Esophagus (tissue), 2 donors: Measurements from ENCODE around the gene ZNF516. TPM values are rescaled to one million over a fixed set of nuclear protein-coding genes. Genes with fewer than 3 reads are reported as not detected.

Source experiments
- H3K27ac ChIP-seq, 2 donors: one replicate each; pipeline ENCODE4 v1.5.1; 2013; ENCODE audit warnings: low read depth in 2 of 2, mild to moderate bottlenecking in 2 of 2, inconsistent platforms in 1 of 2, low read length in 1 of 2, moderate library complexity in 1 of 2
- H3K27me3 ChIP-seq, 2 donors: one replicate each; pipeline ENCODE4 v1.6.1; 2013; ENCODE audit warnings: low read length in 2 of 2, control low read depth in 1 of 2, mild to moderate bottlenecking in 1 of 2; ENCODE audit not compliant: insufficient read depth in 2 of 2, control insufficient read depth in 1 of 2
- H3K36me3 ChIP-seq, 2 donors: one replicate each; pipeline ENCODE4 v1.6.1; 2013; ENCODE audit warnings: low read length in 1 of 2; ENCODE audit not compliant: control insufficient read depth in 2 of 2, insufficient read depth in 2 of 2
- H3K4me1 ChIP-seq, 2 donors: one replicate each; pipeline ENCODE4 v1.6.1; 2013; ENCODE audit warnings: low read length in 1 of 2; ENCODE audit not compliant: control insufficient read depth in 2 of 2, insufficient read depth in 2 of 2
- H3K4me3 ChIP-seq, 2 donors: one replicate each; pipeline ENCODE4 v1.5.1; 2013; ENCODE audit warnings: low read length in 2 of 2, mild to moderate bottlenecking in 2 of 2, low read depth in 1 of 2, moderate library complexity in 1 of 2
- H3K9me3 ChIP-seq, 2 donors: one replicate each; pipeline ENCODE4 v1.6.1; 2013; ENCODE audit warnings: mild to moderate bottlenecking in 2 of 2, low read depth in 1 of 2, low read length in 1 of 2, moderate library complexity in 1 of 2; ENCODE audit not compliant: control insufficient read depth in 2 of 2, insufficient read depth in 1 of 2
- WGBS, 2 donors: extraction: QIAGEN DNeasy Blood & Tissue Kit; methylation state at CpG; one replicate each; pipeline ENCODE4 v1.1.7; 2013; 5-methylcytosine and 5-hydroxymethylcytosine counted together
- polyA plus RNA-seq, 2 donors: library from polyadenylated mRNA; stranded (reverse); fragments of 200-250 nt; gene quantifications; one replicate each; pipeline ENCODE4 v1.2.3, GENCODE V29; 2013
- donor health status: healthy with polysubstance abuse.
- donor health status: Bipolar disorder and iron deficiency.

The ZNF516 gene
- polyA plus RNA-seq, 2 donors, result 4.0 to 5.4 TPM

DNA sequence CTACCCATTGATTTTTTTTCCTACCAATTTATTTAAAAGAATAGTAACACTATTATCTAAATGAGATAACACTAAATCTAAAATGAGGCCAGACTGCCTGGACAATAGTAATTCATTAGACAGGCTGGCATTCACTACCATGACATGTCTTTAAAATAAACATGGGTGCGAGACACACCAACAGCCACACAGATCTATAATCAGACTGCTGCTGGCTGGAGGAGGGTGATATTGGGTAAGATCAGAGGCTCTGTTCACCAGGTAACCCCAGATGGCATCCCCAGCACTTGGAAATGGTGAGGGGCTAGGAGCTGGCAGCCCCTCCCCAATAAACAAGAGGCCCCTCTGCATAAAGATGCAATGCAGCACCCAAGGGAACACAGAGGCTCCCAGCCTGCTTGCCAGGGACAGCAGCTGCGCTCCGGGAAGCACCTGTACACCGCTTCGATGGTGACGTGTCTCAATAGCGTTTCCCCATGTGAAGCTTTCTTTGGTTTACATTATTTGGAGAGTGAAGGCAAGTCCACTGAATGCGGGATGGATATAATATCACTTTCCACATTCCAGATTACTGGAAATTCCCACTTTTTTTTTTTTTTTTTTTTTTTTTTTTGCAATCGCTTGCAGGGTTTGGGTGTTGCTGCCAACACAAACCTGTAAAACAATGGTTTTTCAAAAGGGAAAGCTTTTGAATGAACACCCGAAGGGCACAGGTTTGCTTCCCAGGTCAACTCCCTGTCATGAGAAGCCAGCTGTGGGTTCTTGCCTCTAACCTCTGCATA, 159.0 kb downstream of the ZNF516 start:
- 53 to 69% methylated on average over 10 of the region's 10 CpGs for WGBS, 2 donors
- Histone ChIP-seq H3K9me3 (peaks cover 0 to 7% of the 10 kb centered on the region in 2 donors), H3K4me3 (no peak overlapping the region), H3K27ac (no peak overlapping the region), H3K27me3 (no peaks in the 10 kb centered on the region), H3K36me3 (no peaks in the 10 kb centered on the region), H3K4me1 (peaks cover 0 to 4% of the 10 kb centered on the region in 2 donors)

DNA sequence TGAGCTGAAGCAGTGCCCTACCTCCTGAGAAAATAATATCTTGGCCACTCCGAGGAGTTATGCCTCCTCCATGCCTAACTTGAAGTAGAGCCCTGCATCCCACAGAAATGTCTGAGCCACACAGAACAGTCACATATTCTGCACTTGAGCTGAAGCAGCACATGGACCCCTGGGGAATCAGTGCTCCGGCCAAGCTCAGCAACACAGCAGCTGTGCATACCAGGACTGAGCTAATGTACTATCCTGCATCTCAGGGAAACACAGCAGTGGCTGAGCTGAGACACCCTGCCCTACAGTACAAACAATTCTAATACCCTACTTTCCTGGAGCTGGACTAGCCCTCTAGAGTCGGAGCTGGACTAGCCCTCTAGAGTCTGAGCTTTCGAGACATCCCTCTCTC, 166.9 kb downstream of the ZNF516 start:
- Histone ChIP-seq H3K27me3 (no peaks in the 10 kb centered on the region), H3K27ac (no peak overlapping the region), H3K9me3 (peaks cover 0 to 4% of the 10 kb centered on the region in 2 donors), H3K4me3 (no peak overlapping the region), H3K36me3 (no peaks in the 10 kb centered on the region), H3K4me1 (no peaks in the 10 kb centered on the region)
- 72 to 77% methylated on average over 4 of the region's 4 CpGs for WGBS, 2 donors

DNA sequence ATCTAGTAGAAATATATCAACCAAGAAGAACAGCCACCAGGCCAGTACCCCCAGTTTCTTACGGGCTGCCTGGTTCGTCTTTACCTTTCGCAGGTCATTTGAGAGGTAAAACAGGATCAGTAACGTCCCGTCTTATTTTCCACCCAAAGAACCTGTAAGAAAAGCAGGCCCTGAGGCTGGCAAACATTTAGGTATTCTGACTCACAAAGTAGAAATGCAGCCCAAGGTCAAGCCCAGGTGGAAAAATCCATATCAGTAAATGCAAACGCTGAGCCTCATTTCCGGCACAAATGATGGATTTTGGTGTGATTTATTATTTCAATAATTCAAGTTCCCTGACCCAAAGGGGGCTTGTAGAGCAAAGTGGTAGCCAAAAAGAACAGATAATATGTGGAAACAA, 171.2 kb downstream of the ZNF516 start:
- Histone ChIP-seq H3K36me3 (no peaks in the 10 kb centered on the region), H3K27me3 (no peaks in the 10 kb centered on the region), H3K9me3 (peaks cover 0 to 4% of the 10 kb centered on the region in 2 donors), H3K4me1 (no peaks in the 10 kb centered on the region), H3K4me3 (no peak overlapping the region), H3K27ac (no peak overlapping the region)
- WGBS, 2 donors, result 57 to 65% methylated on average over 7 of the region's 7 CpGs

DNA sequence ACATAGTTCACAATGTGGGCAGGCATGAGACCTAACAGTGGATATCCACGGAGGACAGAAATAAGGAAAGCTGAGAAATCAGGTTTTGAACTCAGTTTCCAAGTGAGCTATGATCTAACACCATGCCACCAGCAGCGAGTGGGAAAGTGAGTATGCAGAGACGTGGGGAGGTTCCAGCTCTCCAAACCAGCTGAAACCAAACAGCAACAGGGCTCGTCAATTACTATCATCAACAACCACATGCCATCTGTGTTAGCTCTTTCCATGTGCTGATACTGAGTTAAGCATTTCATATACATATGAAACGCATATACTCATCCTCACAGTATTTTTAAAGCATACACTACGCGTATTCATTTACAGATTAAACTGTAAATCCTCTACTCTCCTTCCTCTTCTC, 172.4 kb downstream of the ZNF516 start:
- Histone ChIP-seq H3K4me1 (no peaks in the 10 kb centered on the region), H3K4me3 (no peak overlapping the region), H3K27me3 (no peaks in the 10 kb centered on the region), H3K9me3 (peaks cover 0 to 4% of the 10 kb centered on the region in 2 donors), H3K36me3 (no peaks in the 10 kb centered on the region), H3K27ac (no peak overlapping the region)
- WGBS, 2 donors, result 85 to 87% methylated on average over 7 of the region's 7 CpGs

DNA sequence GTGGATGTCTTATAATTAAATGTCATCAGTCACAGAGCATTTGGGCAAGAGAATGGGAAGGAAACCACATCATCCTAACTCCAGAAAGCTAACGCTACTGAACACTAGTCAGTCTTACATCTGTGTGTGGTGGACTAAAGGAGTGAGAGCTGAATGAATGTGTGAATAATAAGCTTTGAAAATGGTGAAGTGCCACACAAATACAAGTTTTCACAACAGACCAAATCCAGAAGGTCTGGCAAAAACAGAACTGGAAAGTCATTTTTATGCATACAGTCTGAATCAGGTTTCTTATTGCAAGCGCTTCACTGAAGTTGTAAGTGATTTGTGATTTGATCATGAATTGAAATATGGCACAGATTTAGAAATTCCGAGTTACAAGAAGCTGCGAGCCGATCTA, 175.7 kb downstream of the ZNF516 start:
- 93 to 94% methylated on average over 5 of the region's 5 CpGs for WGBS, 2 donors
- H3K9me3 ChIP-seq, result no peaks in the 10 kb centered on the region
- no peaks in the 10 kb centered on the region for H3K36me3 ChIP-seq
- no peak overlapping the region for H3K27ac ChIP-seq
- no peaks in the 10 kb centered on the region for H3K4me1 ChIP-seq
- H3K4me3 ChIP-seq, result no peak overlapping the region
- no peaks in the 10 kb centered on the region for H3K27me3 ChIP-seq

DNA sequence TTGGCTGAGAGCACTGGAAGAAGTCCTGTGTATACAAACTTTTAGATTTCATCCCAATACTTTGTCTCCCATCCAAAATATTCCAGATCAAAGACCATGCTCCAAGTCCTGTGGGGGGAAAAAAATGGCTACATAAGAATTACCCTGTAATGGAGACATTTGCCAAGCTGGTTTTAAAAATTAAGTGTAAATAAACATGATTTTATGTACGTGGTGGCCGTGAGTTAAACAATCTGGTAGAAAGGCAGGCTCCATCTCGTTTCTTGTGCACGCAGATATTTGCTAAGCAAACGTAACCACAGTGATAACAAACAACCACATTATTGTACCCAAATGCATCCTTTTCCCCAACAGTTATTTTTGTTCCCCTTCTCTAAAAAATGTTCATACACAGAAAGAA, 176.4 kb downstream of the ZNF516 start:
- no peaks in the 10 kb centered on the region for H3K27me3 ChIP-seq
- H3K36me3 ChIP-seq, result no peaks in the 10 kb centered on the region
- H3K4me1 ChIP-seq, result no peaks in the 10 kb centered on the region
- H3K27ac ChIP-seq, result no peak overlapping the region
- no peaks in the 10 kb centered on the region for H3K9me3 ChIP-seq
- no peak overlapping the region for H3K4me3 ChIP-seq
- WGBS, 2 donors, result 40 to 41% methylated on average over 5 of the region's 5 CpGs

DNA sequence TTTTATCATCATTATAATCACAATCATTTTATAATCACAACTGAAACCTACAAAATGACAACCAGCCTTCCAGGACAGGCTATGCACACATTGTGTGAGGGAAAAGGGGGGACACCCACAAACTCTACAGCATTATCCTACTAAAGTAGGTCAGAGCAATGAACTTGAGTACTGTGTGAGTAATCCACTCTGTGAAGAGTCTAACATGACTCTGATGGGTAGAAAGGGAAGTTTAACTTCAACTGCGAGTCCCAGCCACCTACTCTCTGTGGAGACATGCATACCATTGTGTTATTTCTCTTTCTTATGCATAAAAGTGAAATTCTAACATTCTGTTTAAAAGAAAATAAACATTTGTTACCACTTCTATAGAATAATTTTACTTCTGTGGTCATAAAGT, 177.9 kb downstream of the ZNF516 start:
- no peaks in the 10 kb centered on the region for H3K9me3 ChIP-seq
- no peak overlapping the region for H3K4me3 ChIP-seq
- WGBS, 2 donors, result 78% methylated on average over 1 of the region's 1 CpG
- H3K27me3 ChIP-seq, result no peaks in the 10 kb centered on the region
- H3K4me1 ChIP-seq, result no peaks in the 10 kb centered on the region
- H3K27ac ChIP-seq, result no peak overlapping the region
- H3K36me3 ChIP-seq, result no peaks in the 10 kb centered on the region

DNA sequence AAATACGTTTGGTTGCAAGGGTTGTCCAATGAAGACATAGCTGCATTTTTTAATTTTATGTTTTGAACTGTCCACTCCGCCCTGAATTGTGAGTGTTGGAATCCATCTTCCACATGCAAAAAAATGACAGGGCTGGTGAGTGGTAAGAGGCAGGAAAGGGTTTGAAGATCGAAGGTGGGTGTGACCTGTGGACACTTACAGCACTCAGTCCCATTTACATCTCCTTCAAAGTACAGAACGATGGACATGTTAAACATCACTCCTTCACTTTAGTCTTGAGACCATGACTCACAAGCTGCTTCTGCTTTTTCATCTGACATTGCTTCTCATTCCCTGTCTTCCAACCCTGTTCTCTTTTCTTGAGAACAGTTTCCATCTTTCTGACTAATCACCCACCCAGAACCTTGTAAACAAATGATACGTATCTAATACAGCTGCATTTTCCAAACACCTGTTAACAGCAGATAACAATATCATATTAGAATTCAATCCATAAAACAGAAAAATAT, 179.3 kb downstream of the ZNF516 start:
- WGBS, 2 donors, result 56 to 58% methylated on average over 5 of the region's 5 CpGs
- no peaks in the 10 kb centered on the region for H3K4me1 ChIP-seq

DNA sequence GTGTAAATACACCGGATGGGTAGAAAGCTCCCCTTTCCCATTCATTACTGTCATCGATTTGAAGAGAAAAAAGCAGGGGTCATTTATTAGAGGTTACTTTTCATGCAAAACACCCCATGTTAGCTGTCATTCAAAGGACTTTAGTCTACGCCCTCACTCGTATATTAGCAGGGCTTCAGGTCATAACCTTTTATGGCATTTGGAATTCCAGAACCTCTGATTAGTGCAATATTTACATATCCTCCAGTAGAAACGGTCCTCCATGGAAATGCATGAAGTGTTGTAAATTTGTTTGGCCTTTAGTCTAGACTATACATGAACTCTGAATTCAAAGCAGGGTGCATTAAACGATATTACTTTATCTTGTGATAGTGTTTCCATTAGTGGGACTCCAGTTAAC, 180.5 kb downstream of the ZNF516 start:
- Histone ChIP-seq H3K4me1 (no peaks in the 10 kb centered on the region), H3K27ac (no peak overlapping the region), H3K4me3 (no peak overlapping the region), H3K27me3 (no peaks in the 10 kb centered on the region), H3K9me3 (no peaks in the 10 kb centered on the region), H3K36me3 (no peaks in the 10 kb centered on the region)
- WGBS, 2 donors, result 40 to 58% methylated on average over 6 of the region's 6 CpGs

More for the DNA sequence above, 179.3 kb downstream of the ZNF516 start:
- Histone ChIP-seq H3K27me3 (no peaks in the 10 kb centered on the region), H3K36me3 (no peaks in the 10 kb centered on the region), H3K4me3 (no peak overlapping the region), H3K27ac (no peak overlapping the region), H3K9me3 (no peaks in the 10 kb centered on the region)

DNA sequence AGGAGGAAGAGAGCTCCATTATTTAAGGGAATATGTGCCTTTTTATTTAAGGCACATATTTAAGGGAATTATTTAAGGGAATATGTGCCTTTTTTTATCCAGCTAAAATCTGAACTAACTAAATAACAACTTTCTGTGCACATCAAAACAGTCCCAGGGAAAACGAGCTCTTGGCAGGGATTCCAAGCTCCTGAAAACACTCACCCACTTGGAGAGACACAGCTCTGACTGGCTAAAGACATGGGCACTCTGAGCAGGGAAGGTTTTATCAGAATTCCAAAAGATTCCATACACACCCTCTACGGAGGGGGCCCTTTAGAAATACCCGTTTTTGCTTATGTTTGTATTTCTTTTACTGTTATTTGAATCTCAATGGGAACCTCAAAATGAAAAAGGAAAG, 181.0 kb downstream of the ZNF516 start:
- 23 to 29% methylated on average over 3 of the region's 3 CpGs for WGBS, 2 donors
- no peaks in the 10 kb centered on the region for H3K36me3 ChIP-seq
- H3K27me3 ChIP-seq, result no peaks in the 10 kb centered on the region
- H3K27ac ChIP-seq, result no peak overlapping the region
- no peaks in the 10 kb centered on the region for H3K9me3 ChIP-seq
- H3K4me3 ChIP-seq, result no peak overlapping the region
- H3K4me1 ChIP-seq, result no peaks in the 10 kb centered on the region
